Measurements from ENCODE around the gene MGAM2.
"Not testable (repeated sequence)": the region's sequence is repeated elsewhere in the genome, so short reads cannot be mapped to it uniquely, and the experiment has no call there.

MGAM2 gene

DNA sequence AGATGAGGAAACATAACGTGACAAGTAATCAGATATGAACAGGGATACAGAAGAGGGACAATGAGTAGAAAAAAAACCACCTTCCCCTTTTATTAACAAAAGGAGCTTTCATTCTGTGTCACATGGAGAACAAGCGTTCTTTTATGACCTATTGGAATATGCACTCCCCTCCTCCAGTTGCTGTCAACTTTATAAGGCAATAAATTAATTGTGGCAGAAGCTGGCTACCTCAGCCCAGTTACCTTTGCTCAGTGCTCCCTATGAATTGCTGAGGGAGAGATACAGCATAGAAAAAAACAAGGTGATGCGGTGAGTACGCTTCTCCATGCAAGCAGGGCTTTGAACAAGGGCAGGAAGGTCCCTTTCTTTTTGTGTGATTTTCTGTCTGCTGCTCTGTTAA lies at the start of gene MGAM2:
Gene MGAM2, plus strand, starts transcription at position 220 of the 400 bp plus-strand sequence. CDS start 5,156 bp downstream, outside the sequence.
- peak; percentile 89 for DNase-seq (ENCODE audit: low spot score)

DNA sequence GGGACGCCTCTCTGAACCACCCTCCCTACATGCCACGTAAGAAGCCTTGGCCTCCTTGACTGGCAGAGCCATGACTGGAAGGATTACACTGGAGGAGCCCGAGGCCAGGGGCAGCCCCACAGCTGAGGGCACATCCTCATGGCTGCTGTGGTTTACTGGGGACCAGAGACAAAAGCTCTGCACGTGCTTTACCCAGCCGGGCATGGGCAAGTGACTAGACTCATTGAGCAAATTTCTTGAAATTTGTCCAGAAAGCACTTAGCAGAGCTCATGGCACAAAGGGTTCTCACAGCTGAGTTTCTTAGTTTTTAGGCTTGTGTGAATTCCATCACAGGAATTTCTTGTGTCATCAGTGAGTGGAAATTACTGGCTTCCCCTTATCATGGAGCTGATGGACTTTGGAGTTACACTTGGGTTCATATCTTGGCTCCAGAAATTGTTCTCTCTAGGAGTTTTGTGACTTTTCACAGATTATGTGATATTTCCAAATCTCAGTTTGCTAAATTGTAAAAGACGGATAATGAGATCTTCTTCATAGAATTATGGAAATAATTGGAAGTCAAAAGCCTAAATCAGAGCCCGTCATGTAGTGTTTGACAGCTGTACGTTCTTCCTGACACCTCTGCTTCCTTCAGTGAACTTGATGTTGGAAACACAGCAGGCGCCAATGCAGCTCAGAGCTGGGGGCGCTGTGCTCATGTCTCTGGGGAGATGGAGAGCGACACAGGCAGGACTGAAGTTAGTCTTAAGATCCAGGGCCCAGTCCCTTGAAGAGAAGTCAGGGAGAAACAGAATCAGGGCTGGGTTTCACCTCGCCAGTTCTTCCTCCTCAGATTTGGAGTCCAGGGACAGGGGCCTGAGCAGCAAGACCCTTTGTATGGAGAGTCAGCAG lies 47.7 kb upstream of the MGAM2 start:
- no peak for DNase-seq (ENCODE audit: low spot score)

DNA sequence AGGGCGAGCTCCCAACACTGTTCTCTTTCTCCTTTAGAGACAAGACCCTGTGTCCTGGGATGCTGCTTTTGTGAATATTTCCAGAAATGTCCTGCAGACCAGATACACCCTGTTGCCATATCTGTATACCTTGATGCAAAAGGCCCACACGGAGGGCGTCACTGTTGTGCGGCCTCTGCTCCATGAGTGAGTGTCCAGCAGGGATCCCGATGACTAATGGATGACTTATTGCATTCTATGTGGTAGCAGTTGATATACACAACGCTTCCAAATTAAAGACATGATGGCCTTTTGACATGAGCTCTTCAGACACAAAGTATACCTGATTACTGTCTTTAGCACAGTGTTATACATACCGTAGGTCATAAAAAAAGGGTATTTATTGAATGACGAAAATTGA lies 45.0 kb upstream of the MGAM2 start:
- no peak for DNase-seq (ENCODE audit: low spot score)

DNA sequence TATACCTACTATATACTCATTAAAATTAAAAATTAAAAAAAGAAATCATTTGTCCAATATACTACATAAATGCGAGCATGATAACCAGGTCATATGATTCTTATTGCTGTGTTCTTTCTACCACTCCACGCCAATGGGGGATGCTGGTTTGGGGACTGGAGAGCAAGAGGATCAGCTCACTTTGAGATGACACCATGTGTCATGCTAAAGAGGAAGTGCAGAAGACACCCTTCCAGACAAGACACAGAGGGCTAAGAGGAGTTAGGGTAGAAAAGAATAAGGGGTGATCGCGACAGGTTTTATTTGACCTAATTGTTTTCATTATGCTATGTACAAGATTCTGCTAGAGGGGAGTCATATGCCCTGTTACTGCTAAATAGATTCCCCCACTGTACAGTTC lies 33.8 kb upstream of the MGAM2 start:
- DNase-seq (ENCODE audit: low spot score), result no peak

DNA sequence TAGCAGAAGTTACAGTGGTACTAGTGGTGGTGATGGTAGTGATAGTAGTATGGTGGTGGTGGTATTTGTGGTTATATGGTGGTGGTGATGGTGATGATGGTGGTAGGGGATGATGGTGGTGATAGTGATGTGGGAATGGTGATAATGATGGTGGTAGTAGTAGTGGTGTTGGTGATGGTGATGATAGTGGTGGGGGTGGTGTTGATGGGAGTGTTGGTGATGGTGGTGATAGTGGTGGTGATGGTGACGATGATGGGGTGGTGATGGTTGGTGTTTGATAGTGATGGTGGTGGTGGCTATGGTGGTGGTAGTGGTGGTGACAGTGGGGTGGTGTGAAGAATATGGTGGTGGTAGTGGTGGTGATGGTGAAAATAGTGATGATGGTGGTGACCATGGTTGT lies 27.9 kb upstream of the MGAM2 start:
- no peak for DNase-seq (ENCODE audit: low spot score)

DNA sequence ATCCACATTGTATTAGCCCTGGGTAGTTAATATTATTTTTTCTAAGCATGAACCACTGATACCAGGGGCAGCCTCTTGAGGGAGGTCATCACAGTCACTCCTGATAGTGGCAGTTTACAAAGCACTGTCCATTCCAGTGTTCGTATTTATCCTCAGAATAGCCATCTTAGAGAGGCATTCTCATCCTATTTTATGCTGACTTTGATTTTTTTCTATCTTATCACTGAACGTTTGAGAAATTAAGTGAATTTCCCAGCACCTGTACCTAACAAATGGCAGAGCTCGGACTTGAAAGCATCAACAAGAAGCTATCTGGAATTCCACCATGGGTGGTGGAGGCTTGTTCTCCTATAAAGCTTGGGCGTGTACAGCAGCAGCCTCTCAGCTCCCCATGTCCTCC lies 26.1 kb upstream of the MGAM2 start:
- no peak for DNase-seq (ENCODE audit: low spot score)

DNA sequence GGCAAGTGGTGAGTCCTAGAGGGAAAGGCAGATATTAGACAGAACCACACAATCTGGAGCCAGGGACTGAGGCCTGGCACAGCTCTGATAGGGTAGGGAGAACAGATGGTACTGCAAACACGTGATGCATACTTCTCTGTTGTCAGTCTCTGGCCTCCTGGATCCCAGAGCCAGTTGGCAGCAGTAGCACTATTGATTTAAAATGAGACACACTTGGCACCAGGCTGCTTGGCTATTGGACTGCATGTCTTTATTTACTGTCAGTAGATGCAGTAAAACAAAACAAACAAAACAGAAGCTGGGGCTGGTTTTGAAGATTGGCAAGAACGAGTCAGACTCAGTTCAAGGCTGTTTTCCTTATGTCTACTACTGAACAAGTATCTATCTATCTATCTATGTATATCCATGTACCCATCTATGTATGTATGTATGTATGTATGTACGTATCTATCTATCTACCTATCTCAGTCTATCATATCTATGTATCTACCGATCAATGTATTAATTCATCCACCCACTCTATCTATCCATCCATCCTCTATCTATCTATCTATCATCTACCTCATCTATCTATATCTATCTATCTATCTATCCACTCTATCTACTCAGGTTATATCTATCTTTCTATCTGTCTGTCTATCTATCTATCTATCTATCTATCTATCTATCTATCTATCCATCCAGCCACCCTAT lies 23.4 kb upstream of the MGAM2 start:
- DNase-seq (ENCODE audit: low spot score), result no peak

DNA sequence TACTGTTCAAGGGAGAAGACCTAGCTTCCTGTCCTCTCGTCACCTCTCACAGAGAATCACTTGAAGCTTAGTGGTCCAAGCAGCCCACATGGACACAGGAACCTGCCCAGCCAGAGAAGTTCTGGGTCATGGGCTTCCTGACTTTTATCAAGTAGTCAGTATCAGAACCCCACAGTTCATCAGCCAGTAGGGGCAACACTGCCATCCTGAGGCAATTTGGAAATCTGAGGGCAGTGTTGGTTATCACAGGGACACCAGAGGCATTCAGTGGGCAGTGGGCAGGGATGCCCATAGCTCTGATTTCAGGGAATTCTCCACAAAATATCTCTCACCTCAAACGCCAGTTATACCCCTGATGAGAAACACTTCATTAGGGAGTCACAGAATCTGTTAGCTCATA lies 22.5 kb upstream of the MGAM2 start:
- no peak for DNase-seq (ENCODE audit: low spot score)

DNA sequence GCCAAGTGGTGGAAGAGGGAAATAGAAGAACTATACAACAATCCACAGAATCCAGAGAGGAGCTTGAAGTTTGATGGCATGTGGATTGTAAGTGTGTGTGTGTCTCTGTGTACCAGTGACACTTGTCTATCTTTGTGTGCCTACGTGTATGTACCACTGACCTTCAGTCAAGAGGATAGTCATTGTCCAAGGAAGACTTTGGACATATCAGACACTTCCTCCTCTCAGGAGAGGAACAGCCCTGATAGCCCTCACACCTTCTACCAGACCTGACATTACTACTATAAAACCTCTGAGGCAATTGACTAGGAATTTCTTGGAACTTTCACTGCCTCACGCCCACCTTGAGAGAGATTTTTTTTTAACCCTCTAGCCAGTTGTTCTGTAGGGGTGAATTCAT lies 19.6 kb upstream of the MGAM2 start:
- no peak for DNase-seq (ENCODE audit: low spot score)

DNA sequence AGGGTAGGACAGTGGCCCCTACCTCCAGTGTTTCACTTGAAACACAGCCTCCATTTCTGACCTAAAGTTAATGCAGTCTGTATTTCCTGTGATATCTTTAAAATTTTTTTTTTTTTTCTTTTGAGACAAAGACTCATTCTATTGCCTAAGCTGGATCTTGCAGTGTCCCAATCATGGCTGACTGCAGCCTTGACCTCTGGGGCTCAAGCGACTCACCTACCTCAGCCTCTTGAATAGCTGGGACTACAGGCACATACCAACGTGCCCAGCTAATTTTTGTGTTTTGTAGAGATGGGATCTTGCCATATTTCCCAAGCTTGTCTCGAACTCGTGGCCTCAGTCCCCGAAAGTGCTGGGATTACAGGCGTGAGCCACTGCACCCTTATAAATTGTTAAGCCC lies 16.7 kb upstream of the MGAM2 start:
- DNase-seq (ENCODE audit: low spot score), result no peak

DNA sequence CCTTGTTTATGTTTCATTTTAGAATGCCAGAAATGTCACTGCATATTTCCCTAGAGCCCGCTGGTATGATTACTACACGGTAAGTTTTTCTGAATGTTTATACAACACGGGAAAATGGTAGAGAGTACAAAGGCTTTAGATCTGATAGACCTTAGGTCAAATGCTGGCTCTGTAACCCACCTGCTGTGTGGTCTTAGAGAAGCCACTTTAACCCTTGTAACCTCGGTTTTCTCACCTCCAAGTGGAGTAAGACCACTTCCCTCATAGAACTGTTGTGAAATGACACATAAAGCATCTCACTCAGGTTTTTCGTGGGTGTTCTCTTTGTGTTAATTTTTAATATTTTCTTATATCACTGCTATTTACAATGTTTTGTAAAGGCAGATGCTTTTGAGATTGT lies 13.9 kb upstream of the MGAM2 start:
- DNase-seq (ENCODE audit: low spot score), result no peak

DNA sequence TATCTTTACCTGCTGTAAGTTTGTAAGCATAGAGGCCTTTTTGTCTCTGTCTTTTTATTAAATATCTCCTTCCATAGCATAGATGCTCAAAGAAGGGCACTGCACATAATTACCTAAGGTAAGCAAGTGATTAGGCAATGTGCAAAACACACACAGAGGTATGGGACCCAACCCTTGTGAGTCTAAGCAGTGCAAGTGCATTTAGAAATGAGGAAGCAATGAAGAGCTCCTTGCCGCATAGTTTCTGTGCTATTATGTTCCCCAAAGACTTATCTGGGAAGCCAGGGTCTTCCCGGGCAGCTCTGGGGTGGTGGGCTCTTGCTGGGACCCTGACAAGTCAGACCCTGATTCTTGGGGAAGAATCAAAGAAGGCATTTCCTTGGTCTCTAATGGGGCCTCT lies 13.5 kb upstream of the MGAM2 start:
- no peak for DNase-seq (ENCODE audit: low spot score)

DNA sequence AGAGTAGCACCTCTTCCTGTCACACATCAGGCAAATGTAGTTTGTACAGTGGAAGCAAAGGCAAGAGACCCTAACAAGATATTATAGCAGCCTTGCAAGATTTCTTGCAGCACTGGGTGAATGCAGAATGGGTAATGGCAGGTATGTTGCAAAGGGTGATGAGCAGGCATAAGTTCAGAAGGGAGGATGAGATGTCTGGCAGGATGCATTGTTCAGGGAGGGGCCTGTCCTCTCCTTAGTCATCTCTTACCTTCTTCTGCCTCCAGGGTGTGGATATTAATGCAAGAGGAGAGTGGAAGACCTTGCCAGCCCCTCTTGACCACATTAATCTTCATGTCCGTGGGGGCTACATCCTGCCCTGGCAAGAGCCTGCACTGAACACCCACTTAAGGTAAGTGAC lies 12.2 kb upstream of the MGAM2 start:
- not testable (repeated sequence) for DNase-seq (ENCODE audit: low spot score)

DNA sequence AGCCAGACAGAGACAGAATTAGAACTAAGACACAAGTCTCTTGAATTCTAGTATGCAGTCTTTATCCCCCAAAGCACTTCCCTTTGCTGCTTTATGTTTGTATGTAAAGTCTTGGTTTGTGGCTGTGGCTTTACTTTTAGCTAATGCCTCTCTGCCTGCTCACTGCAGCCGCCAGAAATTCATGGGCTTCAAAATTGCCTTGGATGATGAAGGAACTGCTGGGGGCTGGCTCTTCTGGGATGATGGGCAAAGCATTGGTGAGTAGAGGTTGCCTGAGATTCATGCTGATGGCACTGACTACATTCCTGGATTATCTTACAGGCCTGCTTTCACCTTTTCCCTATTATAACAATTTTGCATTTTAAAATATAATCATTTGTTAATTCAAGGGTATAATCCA lies 10.9 kb upstream of the MGAM2 start:
- no peak for DNase-seq (ENCODE audit: low spot score)

DNA sequence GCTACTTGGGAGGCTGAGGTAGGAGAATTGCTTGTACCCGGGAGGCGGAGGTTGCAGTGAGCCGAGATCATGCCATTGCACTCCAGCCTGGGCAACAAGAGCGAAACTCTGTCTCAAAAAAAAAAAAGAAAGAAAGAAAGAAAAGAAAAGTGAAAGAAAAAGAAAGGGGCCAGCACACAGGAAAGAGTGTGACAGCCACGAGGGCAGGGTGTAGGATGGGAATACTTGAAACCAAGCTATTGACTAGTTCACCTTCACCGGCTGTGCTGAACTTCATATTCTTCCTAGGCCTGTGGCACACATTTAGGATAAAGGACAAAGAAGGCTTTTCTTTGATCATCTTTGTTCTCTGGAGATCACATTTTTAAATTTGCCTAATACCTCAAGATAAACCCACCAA lies 9.7 kb upstream of the MGAM2 start:
- not testable (repeated sequence) for DNase-seq (ENCODE audit: low spot score)

DNA sequence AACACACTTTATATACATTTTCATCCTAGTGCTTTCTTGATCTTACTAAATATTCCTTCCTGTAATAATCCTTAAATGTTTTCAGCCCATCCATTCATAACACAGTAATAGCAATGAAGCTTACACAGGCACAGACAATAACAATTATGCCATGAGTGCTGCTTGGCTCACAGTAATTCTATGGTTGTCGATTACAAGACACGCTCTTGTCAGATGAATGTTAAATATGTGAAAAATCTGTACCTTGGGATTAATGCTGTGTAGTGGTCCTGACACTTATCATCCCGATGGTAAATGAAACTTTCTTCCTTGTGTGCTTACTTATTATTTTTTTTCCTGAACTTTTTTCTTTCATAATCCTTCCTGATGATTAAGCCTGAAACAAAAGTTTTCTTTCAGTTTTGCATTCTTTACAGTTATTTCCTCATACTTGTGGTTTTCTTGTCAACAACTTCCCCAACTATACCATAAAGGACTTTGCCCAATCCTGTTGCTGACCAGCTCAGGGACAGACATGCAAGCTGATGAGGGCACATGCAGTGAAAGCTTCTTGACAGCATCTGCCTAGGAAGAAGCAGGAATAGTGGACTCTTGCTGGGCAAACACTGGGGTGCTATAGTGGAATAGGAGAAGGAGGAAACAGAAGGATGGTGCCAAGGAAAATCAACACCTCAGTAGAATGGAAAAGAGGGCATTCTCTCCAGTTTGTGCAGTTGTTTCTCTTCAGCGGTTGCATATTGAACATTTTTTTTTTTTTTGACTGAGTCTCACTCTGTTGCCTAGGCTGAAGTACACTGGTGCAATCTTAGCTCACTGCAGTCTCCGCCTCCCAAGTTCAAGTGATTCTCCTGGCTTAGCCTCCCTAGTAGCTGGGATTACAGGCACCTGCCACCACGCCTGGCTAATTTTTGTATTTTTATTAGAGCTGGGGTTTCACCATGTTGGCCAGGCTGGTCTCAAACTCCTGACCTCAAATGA lies 6.7 kb upstream of the MGAM2 start:
- DNase-seq (ENCODE audit: low spot score), result peak; percentile 77

DNA sequence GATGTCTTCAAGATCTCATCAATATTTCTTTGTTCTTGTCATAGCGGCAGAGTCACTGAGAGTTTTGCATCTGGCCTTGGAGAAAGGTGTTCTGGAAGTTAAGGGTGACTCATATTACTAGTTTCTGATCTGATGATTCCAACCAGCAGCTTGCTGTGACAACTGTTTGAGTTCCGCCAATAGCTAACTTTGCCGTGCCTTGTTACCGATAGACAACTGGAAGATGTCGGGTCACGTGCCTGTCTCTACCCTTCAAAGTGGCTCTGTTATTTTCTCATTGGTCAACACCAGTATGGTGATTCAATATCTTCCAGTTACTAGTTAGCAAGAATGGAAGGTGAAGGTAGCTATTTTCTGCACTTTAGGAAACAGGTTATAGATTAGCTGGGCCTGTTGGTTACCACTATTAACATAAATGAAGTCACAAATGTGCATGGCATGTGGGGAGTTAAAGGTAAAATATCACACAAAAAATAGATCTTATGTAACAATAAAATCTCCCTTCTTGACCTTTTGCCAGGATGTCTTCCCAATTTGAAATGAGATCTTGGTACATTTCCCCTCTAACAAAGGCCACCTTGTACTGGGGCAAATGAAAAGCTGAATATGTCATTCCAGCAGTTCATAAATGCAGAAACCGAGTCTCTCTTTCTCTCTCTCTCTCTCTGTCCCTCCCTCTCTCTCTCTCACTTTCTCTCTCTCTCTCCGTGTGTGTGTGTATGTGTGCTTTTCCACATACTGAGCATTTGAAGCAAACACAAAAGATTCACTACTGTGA lies 2.6 kb upstream of the MGAM2 start:
- no peak for DNase-seq (ENCODE audit: low spot score)

DNA sequence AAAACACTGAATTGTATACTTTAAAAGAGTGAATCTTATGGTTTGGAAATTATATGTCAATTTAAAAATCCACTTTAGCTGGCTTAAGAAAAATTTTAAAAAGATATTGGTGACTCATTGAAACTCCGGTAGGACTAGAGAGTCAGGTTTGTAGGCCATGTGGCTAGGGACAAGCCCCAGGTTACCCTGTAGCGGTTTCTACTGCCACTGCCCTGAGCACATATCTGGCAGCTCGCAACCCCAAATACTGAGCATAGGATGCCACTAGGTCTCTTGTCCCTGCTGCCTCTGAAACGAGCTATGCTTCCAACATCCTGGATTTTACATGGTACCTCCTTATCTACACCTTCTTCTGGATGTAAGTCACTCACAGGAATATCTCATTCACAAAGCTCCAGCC lies 1.4 kb upstream of the MGAM2 start:
- DNase-seq (ENCODE audit: low spot score), result no peak

DNA sequence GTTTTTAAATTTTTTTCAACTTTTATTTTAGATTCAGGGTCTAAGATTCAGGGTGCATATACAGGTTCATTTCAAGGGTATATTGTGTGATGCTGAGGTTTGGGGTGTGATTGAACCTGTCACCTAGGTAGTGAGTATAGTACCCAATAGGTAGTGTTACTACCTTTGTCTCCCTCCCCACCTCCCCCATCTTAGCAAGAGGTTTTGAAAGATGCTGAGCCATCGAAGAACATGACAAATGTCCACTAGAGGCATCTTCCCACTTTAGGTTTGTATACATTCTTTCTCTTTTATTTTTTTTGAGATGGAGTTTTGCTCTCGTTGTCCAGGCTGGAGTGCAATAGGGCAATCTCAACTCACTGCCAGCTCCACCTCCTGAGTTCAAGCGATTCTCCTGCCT lies 880 bp upstream of the MGAM2 start:
- DNase-seq (ENCODE audit: low spot score), result no peak

DNA sequence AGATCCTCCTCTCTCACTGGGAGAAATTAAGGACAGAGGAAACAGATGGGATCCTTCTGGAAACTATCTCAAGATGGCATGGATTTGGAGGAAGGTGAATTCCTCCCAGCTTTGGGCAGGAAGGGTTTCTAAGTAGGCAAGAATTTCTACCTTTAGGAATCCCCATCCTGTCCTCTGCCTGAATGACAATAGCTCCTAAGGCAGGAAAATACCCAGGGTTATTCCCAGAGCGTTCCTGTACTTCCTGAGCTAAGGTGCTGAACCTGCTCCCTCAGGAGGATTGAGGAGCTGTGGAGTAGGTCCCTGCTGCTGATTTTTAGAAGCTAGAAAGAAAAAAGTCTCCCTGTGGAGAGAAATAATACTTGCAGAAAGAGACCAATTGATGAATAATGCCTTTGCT lies 568 bp downstream of the MGAM2 start:
- DNase-seq (ENCODE audit: low spot score), result no peak

DNA sequence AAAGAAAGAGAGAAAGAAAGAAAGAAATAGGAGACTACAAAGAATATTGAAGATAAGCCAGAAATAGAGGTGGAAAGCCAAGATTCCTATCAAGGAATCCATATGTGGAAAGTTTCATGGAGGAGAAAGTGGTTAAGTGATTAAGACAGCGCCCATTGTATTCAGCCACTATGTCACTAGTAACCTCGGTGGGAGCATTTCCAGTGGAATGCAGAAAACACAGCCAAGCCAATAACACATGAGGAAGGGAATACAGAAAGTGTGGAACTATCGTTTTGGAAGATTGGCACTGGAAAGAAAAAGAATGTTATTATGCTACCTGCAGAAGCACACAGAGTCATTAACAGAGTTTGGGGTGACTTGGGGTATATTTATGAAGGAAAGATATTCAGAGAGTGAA lies 2.7 kb downstream of the MGAM2 start:
- DNase-seq (ENCODE audit: low spot score), result no peak

DNA sequence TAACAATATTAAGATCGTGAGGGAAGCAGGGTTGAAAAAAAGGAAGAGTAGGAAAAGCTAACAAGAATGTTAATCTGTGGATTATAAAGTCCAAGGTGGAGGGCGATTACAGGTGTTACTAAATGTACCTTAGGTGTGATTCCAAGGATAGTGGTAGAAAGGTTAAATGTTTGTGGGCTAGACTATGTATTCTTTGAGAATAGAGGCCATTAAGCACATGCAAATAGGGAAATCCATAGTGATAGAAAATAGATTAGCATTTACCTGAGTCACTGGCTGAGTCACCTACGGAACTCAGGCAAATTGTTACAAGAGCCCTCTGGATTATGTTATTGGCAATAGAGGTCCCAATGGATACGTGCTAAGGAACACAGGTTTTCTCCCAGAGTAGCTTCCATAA lies 9.0 kb downstream of the MGAM2 start:
- no peak for DNase-seq (ENCODE audit: low spot score)
